ENCODE results near the gene VWC2L. TPM values are rescaled to one million over a fixed set of nuclear protein-coding genes. Genes with fewer than 3 reads are reported as not detected.

VWC2L gene
- total RNA-seq, 2 experiments from 2014 or later: not detected

DNA sequence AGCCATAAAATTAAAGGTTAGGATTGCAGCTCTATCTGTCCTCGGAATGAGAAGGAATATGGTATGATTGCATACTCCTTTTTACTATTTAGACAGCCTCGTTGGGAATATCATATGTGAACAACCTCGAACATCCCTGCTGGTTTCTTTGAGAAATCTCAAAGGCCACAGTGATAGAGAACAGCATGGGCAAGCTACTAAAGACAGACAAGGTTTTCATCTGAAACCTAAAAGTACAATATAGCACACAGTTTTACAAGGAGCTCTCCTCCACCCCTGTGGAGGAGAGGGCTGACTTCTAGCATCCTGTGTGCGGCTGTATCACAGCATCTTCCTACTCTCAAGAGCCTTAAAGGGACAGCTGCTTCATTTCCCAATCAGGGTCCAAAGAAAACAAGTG is 104.3 kb downstream of the VWC2L start:
- H3K9me3 Mint-ChIP-seq (ENCODE audit: insufficient read depth): no peaks in the 10 kb centered on the region
- ATAC-seq: no peak
- H3K4me3 Mint-ChIP-seq: no peak overlapping the region
- DNase-seq: no peak
- no peaks in the 10 kb centered on the region for H3K36me3 Mint-ChIP-seq (ENCODE audit: low read depth)
- H3K4me1 Mint-ChIP-seq (ENCODE audit: low read depth): no peaks in the 10 kb centered on the region
- no peak overlapping the region for H3K27ac Mint-ChIP-seq
- ChIA-PET CTCF (no interaction called here), POLR2A (no interaction called here)
- no peaks in the 10 kb centered on the region for H3K27me3 Mint-ChIP-seq (ENCODE audit: low read depth)

DNA sequence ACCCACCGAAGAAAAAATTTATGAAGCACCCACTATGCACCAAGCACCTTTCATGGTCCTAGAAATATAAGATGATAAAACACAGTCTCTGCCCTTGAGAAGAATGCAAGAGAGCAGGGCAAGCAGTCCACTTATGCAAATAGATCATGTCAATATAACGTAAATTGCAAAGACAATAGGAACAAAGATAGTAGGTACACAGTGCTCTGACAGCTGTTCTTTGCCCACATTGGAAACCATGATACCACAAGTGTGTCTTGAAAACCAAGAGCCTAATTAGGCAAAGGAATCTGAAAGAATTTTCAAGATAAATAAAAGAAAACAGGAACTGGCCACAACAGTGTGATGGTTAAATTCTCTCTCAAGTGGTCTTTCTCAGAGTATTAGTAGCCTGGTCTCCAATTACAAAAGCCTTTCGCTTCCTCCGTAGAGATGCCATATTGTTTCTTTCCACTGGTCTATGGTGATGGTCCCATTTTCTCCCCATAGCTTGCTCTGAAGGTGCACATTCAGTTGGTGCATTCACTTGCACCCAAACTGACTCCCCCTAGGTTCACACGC is 108.5 kb downstream of the VWC2L start:
- Mint-ChIP-seq H3K4me3 (no peak overlapping the region), H3K9me3 (ENCODE audit: insufficient read depth) (no peaks in the 10 kb centered on the region), H3K27me3 (ENCODE audit: low read depth) (no peaks in the 10 kb centered on the region), H3K4me1 (ENCODE audit: low read depth) (no peaks in the 10 kb centered on the region), H3K27ac (no peak overlapping the region), H3K36me3 (ENCODE audit: low read depth) (no peaks in the 10 kb centered on the region)
- CTCF ChIA-PET: no interaction called here
- POLR2A ChIA-PET: no interaction called here
- DNase-seq (no peak), ATAC-seq (no peak)

DNA sequence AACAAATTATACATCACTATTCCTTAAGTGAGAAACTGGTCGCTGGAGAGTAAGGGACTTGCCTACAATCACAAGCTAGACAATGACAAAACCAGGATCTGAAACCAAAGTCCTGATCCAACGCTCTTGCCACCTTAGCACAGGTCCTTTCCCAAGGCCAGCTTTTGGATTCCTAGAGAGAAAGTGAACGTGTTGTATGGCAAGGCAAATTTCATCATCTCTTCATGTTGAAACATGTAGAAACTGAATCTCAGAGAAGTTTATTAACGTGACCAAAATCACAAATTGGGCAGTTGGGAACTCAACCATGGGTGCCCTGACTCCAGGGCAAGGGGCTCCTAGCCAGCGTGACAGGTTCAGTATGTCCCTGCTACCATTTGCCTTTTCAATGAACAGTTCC is 118.2 kb downstream of the VWC2L start:
- ATAC-seq: no peak
- Mint-ChIP-seq H3K27ac (no peak overlapping the region), H3K4me1 (ENCODE audit: low read depth) (no peaks in the 10 kb centered on the region), H3K4me3 (no peak overlapping the region), H3K9me3 (ENCODE audit: insufficient read depth) (no peaks in the 10 kb centered on the region), H3K27me3 (ENCODE audit: low read depth) (no peaks in the 10 kb centered on the region), H3K36me3 (ENCODE audit: low read depth) (no peaks in the 10 kb centered on the region)
- no peak for DNase-seq
- POLR2A ChIA-PET: no interaction called here
- CTCF ChIA-PET: no interaction called here

DNA sequence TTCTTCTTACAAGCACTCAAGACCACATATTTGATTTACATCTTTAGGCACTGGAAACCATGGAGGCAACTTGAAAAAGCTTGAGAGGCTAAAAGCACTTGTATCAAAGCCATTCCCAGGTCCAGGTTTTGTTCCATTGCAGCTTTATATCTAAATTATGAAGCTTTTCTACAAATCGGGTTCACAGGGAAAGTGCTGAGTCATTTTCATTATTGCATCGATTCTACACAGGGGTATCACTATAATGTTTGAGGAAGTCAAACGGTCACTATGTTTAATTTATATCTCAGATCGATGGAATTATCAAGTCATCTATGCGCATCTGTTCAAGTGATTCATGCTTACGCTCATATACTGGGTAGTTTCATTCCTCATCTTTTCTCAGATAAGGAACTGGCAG is 118.7 kb downstream of the VWC2L start:
- no peaks in the 10 kb centered on the region for H3K27me3 Mint-ChIP-seq (ENCODE audit: low read depth)
- DNase-seq (no peak), ATAC-seq (no peak)
- H3K9me3 Mint-ChIP-seq (ENCODE audit: insufficient read depth): no peaks in the 10 kb centered on the region
- ChIA-PET CTCF (no interaction called here), POLR2A (interaction anchor here (0.9 kb wide), 1 partner anchor 12 kb away, joined by 3 read pairs; no protein-coding TSS in a partner anchor)
- no peaks in the 10 kb centered on the region for H3K4me1 Mint-ChIP-seq (ENCODE audit: low read depth)
- H3K27ac Mint-ChIP-seq: no peak overlapping the region
- no peaks in the 10 kb centered on the region for H3K36me3 Mint-ChIP-seq (ENCODE audit: low read depth)
- H3K4me3 Mint-ChIP-seq: no peak overlapping the region

DNA sequence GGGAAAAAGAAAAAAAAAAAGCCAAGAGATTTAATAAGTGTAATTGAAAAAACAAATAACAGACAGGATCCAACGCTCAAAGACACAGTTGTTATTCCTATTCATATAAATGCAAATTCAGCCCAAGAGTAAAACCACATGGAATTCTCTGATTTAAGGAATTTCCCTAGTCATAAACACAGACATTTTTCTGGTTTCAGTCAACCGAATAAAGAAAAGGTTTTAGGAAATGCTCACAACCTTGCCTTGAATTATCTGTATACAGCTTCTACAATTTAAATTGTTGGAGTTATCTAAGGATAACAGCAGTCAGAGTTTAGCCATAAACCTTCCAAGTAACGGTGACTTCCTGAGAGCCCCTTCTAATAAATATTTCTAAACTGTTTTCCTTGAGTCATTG is 122.7 kb downstream of the VWC2L start:
- Mint-ChIP-seq H3K4me1 (ENCODE audit: low read depth) (no peaks in the 10 kb centered on the region), H3K4me3 (no peak overlapping the region), H3K36me3 (ENCODE audit: low read depth) (no peaks in the 10 kb centered on the region), H3K27me3 (ENCODE audit: low read depth) (no peaks in the 10 kb centered on the region), H3K9me3 (ENCODE audit: insufficient read depth) (no peaks in the 10 kb centered on the region), H3K27ac (no peak overlapping the region)
- POLR2A ChIA-PET: no interaction called here
- ATAC-seq (no peak), DNase-seq (no peak)
- CTCF ChIA-PET: no interaction called here

DNA sequence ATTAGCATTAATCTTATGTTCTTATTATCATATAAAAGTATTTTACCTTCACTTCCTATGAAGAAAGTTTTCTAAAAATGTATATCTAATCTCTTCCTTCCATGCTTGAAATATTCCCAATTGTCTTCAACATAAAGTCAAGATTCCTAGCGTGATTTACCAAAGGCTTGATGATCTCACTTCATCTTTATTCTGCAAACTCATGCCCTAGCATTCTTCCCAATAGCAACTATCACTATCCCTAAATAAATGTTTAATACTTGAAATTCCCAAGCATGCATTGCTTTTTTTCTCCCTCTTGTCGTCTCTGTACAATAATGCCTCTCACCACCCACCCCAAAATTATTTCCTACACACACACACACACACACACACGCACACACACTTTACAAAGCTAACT is 125.8 kb downstream of the VWC2L start:
- Mint-ChIP-seq H3K36me3 (ENCODE audit: low read depth) (no peaks in the 10 kb centered on the region), H3K4me3 (no peak overlapping the region), H3K4me1 (ENCODE audit: low read depth) (no peaks in the 10 kb centered on the region), H3K27me3 (ENCODE audit: low read depth) (peaks cover 2% of the 10 kb centered on the region), H3K9me3 (ENCODE audit: insufficient read depth) (no peaks in the 10 kb centered on the region), H3K27ac (no peak overlapping the region)
- POLR2A ChIA-PET: no interaction called here
- DNase-seq (no peak), ATAC-seq (no peak)
- CTCF ChIA-PET: no interaction called here

DNA sequence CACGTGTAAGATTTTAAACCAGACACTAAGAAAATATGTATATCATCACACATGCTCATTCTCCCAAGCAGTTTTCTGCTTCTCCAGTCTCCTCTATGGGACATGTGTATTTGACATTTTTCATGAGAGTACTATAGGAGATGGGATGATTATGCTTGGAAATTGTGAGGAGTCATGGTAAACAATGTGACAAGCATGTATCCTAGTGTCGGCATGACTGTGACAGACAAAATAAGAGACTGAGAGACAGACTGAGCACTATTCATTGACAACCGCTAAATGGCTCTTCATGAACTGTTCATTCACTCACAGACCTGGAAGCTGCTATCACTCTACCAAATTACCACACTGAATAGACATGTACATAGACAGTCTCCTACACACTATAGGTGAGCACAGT is 127.1 kb downstream of the VWC2L start:
- CTCF ChIA-PET: no interaction called here
- Mint-ChIP-seq H3K4me3 (no peak overlapping the region), H3K27me3 (ENCODE audit: low read depth) (peaks cover 2% of the 10 kb centered on the region), H3K9me3 (ENCODE audit: insufficient read depth) (no peaks in the 10 kb centered on the region), H3K36me3 (ENCODE audit: low read depth) (no peaks in the 10 kb centered on the region), H3K4me1 (ENCODE audit: low read depth) (no peaks in the 10 kb centered on the region), H3K27ac (no peak overlapping the region)
- ATAC-seq (no peak), DNase-seq (no peak)
- POLR2A ChIA-PET: no interaction called here

DNA sequence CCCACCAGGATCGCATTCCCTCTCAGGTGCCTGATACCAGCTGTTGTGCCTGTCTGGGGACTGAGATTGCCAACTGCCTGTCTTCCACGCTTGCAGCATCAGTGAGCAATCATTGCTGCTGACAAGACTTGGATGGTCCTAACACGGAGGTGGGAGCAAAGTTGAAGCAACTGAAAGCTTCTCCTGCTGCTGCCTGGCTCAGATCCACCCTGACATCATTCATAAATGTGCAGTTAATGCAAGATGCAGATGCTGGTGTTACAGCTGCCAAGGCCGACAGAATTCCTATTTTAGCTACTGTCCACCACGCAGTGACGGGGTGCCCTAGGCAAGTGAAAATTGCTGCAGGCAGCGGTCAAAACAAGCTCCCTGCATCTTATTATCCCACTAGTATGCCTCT is 131.4 kb downstream of the VWC2L start:
- H3K4me3 Mint-ChIP-seq: no peak overlapping the region
- no peak for DNase-seq
- POLR2A ChIA-PET: no interaction called here
- H3K9me3 Mint-ChIP-seq (ENCODE audit: insufficient read depth): no peaks in the 10 kb centered on the region
- no peaks in the 10 kb centered on the region for H3K36me3 Mint-ChIP-seq (ENCODE audit: low read depth)
- CTCF ChIA-PET: no interaction called here
- no peak for ATAC-seq
- H3K27ac Mint-ChIP-seq: no peak overlapping the region
- peaks cover 2% of the 10 kb centered on the region for H3K27me3 Mint-ChIP-seq (ENCODE audit: low read depth)
- no peaks in the 10 kb centered on the region for H3K4me1 Mint-ChIP-seq (ENCODE audit: low read depth)

DNA sequence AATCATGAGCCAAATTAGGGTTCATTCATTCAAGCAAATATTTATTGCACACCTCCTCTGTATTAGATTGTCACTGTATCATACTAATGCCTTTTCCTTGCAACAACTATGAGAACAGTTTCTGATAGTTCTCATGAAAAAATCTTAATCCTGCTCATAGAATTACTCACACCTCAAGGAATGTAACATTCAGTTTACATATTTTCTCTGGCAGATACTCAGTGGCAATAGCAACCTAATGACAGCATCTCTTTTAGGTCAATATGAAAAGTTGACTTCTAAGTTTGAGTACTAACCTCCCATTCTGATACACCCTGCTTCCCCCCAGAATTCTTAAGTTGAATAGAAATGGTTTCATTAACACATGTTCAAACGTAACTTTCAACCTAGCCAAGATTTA is 132.0 kb downstream of the VWC2L start:
- Mint-ChIP-seq H3K27ac (no peak overlapping the region), H3K4me3 (no peak overlapping the region), H3K27me3 (ENCODE audit: low read depth) (peaks cover 2% of the 10 kb centered on the region), H3K9me3 (ENCODE audit: insufficient read depth) (no peaks in the 10 kb centered on the region), H3K4me1 (ENCODE audit: low read depth) (no peaks in the 10 kb centered on the region), H3K36me3 (ENCODE audit: low read depth) (no peaks in the 10 kb centered on the region)
- CTCF ChIA-PET: no interaction called here
- DNase-seq (no peak), ATAC-seq (no peak)
- POLR2A ChIA-PET: no interaction called here

DNA sequence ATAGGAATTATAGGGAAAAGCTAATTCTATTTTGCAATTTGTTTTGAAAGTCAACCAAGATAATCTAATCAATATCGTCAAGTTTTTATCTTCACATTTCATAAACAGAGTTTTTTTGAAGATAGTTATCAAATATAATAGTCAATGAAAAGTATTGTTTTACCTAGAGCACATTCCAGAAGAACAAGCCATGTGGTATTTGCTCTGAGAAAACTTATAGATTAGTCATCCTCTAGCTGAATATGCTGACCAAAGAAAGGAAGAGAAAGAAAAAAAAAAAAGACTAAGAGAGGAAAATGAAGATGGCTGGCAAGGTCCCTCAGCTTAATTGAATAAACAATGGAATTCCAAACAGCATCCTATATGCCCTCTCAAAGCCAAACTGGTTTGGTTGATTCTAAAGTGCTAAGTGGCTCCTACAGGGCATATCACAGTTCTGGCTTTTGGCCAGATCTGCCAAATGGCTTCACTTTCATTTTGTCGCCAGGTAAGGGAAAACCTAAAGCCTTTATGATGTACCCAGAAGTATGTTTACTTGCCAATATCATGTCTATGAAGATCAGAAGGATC is 132.6 kb downstream of the VWC2L start:
- CTCF ChIA-PET: no interaction called here
- H3K36me3 Mint-ChIP-seq (ENCODE audit: low read depth): no peaks in the 10 kb centered on the region
- ATAC-seq: no peak

DNA sequence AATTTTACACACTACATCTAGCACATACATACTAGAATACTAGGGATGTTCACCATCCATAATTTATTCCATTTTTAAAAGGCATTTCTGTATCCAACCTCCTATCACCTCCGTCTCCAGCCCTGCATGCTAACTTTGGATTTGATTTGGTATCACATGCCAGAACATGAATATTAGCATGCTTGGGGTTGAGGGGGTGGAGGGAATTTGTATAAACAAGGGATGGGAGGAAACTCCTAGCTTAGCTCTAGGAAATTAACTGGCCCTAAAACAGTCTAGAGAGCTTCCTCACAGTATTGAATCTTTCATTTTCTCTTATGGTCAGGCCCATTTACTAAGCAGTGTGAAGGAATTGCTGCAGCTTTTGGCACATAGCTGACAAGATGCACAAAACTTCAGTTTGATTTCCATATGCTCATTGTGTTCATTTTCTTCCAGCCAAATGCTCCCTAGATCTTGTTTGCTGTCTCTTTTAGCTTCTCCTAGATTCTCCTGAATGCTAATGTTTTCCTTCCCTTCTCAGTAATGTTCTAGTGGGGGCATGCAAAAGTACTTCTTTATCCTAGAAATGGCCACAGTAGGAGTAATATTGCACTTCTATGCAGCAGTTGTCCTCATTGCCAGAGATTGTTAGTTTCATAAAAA is 135.2 kb downstream of the VWC2L start:
- ATAC-seq (no peak), DNase-seq (no peak)
- ChIA-PET POLR2A (no interaction called here), CTCF (no interaction called here)
- Mint-ChIP-seq H3K4me1 (ENCODE audit: low read depth) (no peaks in the 10 kb centered on the region), H3K27ac (no peak overlapping the region), H3K36me3 (ENCODE audit: low read depth) (no peaks in the 10 kb centered on the region), H3K9me3 (ENCODE audit: insufficient read depth) (no peaks in the 10 kb centered on the region), H3K4me3 (no peak overlapping the region), H3K27me3 (ENCODE audit: low read depth) (peaks cover 2% of the 10 kb centered on the region)

More for the DNA sequence above, 132.6 kb downstream of the VWC2L start:
- Mint-ChIP-seq H3K27me3 (ENCODE audit: low read depth) (peaks cover 2% of the 10 kb centered on the region), H3K4me1 (ENCODE audit: low read depth) (no peaks in the 10 kb centered on the region), H3K27ac (no peak overlapping the region), H3K4me3 (no peak overlapping the region), H3K9me3 (ENCODE audit: insufficient read depth) (no peaks in the 10 kb centered on the region)
- DNase-seq: no peak
- POLR2A ChIA-PET: no interaction called here

DNA sequence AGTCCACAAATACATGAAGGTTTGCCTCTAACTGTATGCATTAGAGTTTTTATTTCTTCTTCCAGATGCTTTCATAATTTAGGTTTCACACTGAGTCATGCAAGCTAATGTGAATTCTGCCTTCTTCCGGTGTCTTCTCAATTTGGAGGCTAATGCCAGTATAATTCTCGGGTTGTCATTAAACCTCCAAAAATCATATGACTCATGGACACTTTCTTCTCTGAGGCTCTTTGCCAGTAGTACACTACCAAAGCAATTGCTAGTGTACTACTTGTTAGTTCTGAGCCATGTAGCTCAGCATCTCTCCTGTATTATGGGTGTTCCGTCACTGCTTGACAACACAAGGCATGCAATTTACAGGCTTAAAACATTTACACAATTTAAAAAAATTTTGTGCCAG is 137.1 kb downstream of the VWC2L start:
- CTCF ChIA-PET: no interaction called here

DNA sequence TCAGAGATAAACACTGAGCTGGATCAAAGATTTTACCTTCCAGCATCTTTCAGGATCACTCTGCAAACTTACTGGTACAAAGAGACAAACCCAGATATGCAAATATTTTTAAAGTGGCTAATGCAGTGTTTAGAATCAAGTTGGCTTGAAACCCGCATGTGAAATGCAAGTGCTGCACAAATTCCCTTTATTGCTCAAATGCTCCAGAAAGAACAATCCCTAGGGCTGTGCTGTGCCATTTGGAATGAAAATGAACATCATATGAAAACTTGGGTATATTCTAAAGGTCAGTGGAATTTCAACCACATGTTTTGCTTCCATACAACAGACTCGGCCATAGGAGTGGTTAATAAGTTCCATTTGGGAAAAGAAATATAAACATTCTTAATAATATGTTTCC is 139.1 kb downstream of the VWC2L start:
- Mint-ChIP-seq H3K36me3 (ENCODE audit: low read depth) (no peaks in the 10 kb centered on the region), H3K4me1 (ENCODE audit: low read depth) (no peaks in the 10 kb centered on the region), H3K27me3 (ENCODE audit: low read depth) (no peaks in the 10 kb centered on the region), H3K4me3 (no peak overlapping the region), H3K9me3 (ENCODE audit: insufficient read depth) (no peaks in the 10 kb centered on the region), H3K27ac (no peak overlapping the region)
- ChIA-PET POLR2A (no interaction called here), CTCF (no interaction called here)
- ATAC-seq (no peak), DNase-seq (no peak)

More for the DNA sequence above, 137.1 kb downstream of the VWC2L start:
- POLR2A ChIA-PET: no interaction called here
- H3K36me3 Mint-ChIP-seq (ENCODE audit: low read depth): no peaks in the 10 kb centered on the region
- no peaks in the 10 kb centered on the region for H3K9me3 Mint-ChIP-seq (ENCODE audit: insufficient read depth)
- H3K27ac Mint-ChIP-seq: no peak overlapping the region
- H3K27me3 Mint-ChIP-seq (ENCODE audit: low read depth): no peaks in the 10 kb centered on the region
- no peaks in the 10 kb centered on the region for H3K4me1 Mint-ChIP-seq (ENCODE audit: low read depth)
- ATAC-seq (no peak), DNase-seq (no peak)
- H3K4me3 Mint-ChIP-seq: no peak overlapping the region

Data from activated CD8-positive, alpha-beta T cell treated with anti-CD3 and anti-CD28 coated beads, Interleukin-2, amount 10 ng/mL, durations not matched to agents 7 days and 5 days (primary cell).